HG03460 (cell line): Measurements from ENCODE around the gene NAA38.
"Not testable (repeated sequence)": the region's sequence is repeated elsewhere in the genome, so short reads cannot be mapped to it uniquely, and the experiment has no call there.

Source experiments
- ATAC-seq: cut with Tn5 transposase; IDR thresholded peaks from one replicate; pipeline ENCODE4 v1.9.1; 2021; ENCODE audit not compliant: unreplicated experiment

NAA38 gene

GRCh38 chr17:7825206-7825990 lies 32.0 kb downstream of the NAA38 start:
- no peak for ATAC-seq

DNA sequence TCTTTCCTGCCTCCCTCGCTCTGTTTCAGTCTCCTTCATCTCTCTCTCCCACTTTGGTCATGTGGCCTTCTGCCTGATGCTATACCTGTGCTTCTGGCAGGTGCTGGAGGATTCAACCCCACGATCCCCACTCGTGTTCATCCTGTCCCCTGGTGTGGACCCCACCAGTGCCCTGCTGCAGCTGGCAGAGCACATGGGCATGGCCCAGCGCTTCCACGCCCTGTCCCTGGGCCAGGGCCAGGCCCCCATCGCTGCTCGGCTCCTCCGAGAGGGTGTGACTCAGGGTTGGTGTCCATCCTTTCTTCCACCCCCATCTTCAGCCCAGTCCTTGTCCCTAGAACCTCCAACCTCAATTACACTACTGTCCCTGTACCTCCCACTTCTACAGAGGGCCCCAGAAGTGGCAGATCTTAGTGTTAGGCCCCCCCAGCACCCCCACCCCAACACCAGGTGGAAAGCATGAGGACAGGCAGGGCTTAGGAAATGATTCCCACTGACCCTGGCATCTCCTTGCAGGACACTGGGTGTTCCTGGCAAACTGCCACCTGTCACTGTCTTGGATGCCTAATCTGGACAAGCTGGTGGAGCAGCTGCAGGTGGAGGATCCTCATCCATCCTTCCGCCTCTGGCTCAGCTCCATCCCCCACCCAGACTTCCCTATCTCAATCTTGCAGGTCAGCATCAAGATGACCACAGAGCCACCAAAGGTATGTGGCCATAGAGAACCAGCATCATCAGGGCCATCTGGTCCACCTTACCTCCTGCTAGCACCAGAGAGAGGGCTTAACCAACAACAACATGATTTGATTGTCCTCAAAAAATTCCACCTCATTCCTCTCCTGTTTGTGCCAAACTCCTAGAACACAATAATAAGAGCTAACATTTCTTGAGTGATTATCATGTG lies 33.1 kb downstream of the NAA38 start:
- ATAC-seq, result no peak

- no peak for ATAC-seq
These were observed 33.8 kb downstream of the NAA38 start for GRCh38 chr17:7823581-7824001.

- no peak for ATAC-seq
These were observed 35.2 kb downstream of the NAA38 start for GRCh38 chr17:7822126-7822525.

GRCh38 chr17:7820231-7820630 lies 37.1 kb downstream of the NAA38 start:
- ATAC-seq, result no peak

DNA sequence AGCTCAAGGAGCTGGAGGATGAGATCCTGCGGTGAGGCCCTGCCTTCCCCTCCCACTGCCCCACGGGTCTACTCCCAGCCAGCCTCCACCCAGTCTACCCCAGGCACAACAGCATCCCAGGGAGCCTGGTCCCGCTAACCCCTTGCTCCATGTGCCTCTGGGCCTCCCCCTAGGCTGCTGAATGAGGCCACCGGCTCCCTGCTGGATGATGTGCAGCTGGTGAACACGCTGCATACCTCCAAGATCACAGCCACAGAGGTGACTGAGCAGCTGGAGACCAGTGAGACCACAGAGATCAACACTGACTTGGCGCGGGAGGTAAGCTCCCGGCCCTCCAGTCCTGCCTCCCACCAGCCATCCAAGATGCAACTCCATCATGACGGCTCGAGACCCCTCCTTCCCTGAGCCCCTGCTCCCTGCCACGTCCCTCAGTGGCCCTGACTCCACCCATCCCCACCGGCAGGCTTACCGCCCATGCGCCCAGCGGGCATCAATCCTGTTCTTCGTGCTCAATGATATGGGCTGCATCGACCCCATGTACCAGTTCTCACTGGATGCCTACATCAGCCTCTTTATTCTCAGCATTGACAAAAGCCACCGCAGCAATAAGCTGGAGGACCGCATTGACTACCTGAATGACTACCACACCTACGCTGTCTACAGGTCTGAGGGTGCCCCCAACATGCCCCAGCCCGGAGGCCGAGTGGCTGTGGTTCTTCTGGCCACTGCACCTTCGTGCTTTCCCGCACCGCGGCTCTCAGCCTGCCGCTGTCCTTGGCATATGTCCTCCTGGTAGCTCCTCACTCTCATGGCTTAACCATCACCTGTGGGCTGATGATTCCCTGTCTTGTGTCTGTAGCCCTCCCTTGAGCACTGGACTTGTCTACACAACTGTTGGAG lies 38.4 kb downstream of the NAA38 start:
- ATAC-seq, result no peak

- ATAC-seq, result no peak
These were observed 39.3 kb downstream of the NAA38 start for GRCh38 chr17:7818026-7818425.

- ATAC-seq, result no peak
These were observed 39.8 kb downstream of the NAA38 start for GRCh38 chr17:7817643-7817964.

GRCh38 chr17:7816926-7817642 lies 40.3 kb downstream of the NAA38 start:
- ATAC-seq, result no peak

- no peak for ATAC-seq
These were observed 42.4 kb downstream of the NAA38 start for GRCh38 chr17:7814969-7815368.

DNA sequence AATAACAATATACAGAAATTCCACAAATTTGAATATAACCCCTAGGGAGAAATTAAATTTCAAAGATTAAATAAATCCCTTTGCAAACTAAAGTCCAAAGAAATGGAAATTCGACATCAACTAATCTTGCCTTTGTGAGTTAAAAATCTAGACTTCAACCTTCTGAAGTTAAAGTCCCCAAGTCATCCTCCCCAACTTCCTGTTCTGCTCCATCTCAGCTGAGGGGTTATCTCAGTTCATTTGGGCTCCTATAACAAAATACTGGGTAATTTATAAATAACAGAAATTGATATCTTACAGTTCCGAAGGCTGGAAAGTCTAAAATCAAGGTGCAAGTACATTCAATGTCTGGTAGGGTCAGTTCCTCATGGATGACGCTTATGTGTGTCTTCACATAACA lies 46.1 kb downstream of the NAA38 start:
- ATAC-seq, result no peak

DNA sequence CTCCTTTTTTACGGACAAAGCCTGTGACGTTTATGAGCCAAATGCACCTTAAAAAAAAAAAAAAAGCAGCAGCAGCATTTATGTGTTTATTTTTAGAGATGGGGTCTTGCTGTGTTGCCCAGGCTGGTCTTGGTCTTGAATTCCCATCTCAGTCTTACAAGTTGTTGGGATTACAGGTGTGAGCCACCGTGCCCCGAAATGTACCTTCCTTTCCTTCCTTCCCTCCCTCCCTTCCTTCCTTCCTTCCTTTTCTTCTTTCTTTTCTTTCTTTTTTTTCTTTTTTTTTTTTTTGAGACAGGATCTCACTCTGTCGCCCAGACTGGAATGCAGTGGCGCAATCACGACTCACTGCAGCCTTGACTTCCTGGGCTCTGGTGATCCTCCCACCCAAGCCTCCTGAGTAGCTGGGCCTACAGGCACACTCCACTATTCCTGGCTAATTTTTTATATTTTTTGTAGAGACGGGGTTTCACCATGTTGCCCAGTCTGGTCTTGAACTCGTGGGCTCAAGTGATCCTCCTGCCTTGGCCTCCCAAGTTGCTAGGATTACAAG lies 47.5 kb downstream of the NAA38 start:
- not testable (repeated sequence) for ATAC-seq

- no peak for ATAC-seq
These were observed 48.1 kb downstream of the NAA38 start for GRCh38 chr17:7809086-7809790.

GRCh38 chr17:7807206-7807605 lies 50.2 kb downstream of the NAA38 start:
- no peak for ATAC-seq
